ENCODE results near the gene TPRN.

The TPRN gene

DNA sequence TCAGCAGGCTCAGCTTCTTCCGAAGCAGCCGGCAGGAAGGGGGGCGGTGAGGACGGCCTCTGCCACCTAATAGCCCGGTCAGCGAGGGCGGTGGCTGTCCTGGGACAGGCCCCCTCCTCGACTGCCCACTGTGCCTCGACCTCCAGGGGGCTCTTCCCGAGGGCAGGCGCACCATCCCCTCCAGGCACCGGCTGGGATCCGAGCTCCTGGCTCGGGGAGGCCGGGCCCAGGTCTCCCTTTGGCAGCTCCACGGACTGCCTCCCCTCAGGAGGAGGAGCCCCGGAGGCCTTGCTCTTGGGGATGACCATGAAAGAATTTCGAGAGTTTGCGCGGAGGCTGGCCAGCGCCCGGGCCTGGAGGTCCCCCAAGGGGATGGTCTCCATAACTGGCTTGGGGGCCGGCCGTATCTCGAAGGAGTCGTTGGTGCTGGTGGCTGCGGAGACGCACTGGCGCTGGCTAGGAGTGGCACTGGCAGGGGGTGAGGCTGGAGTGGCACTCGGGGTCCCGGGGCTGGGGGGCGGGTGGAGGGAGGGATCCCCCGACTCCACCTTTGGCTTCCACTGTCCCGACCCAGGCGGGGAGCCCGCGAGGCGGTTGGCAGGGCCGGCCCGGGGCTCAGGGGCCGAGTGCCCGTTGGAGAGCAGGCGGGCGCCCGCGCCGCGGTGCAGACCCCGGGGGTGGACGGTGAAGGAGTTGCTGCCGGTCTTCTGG is 975 bp downstream of the TPRN start:
- no peaks in the 10 kb centered on the region for H3K9me3 ChIP-seq (ENCODE audit: control insufficient read depth in 2 of 2, low read length in 2 of 2)
- H3K9ac ChIP-seq (ENCODE audit: low read length in 2 of 2): peak overlapping the region in 1 of 2 donors; percentile 13
- peaks cover 50% of the 10 kb centered on the region for H3K4me1 ChIP-seq (ENCODE audit: control insufficient read depth, insufficient read depth, low read length)
- H3K27me3 ChIP-seq (ENCODE audit: control insufficient read depth in 1 of 2, insufficient read depth in 2 of 2, low read length in 2 of 2): no peaks in the 10 kb centered on the region
- H3K4me3 ChIP-seq (ENCODE audit: low read length in 2 of 2): peak overlapping the region in 1 of 2 donors; percentile 60
- H3K36me3 ChIP-seq (ENCODE audit: control insufficient read depth in 2 of 2, insufficient read depth in 2 of 2, low read length in 2 of 2): no peaks in the 10 kb centered on the region
- H3K27ac ChIP-seq (ENCODE audit: low read length): no peak overlapping the region

DNA sequence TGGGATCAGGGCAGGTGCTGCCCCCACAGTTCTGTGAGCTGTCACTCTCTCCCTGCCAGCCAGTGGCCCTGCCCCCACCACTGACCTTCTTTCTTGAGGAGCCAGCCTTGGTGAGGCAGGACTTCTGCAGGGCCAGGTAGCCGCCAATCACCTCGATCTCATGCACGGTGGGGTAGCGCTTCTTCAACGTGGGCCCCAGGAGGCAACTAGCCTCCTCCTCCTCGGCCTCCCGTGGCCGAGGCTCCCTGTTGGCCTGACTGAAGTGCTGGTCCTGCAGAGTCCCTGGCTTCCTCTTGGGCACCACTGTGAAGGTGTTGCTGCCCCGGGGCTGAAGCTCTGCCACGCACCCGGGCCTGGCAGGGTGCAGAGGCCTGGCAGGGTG is 1.6 kb downstream of the TPRN start:
- no peaks in the 10 kb centered on the region for H3K36me3 ChIP-seq (ENCODE audit: control insufficient read depth in 2 of 2, insufficient read depth in 2 of 2, low read length in 2 of 2)
- no peaks in the 10 kb centered on the region for H3K9me3 ChIP-seq (ENCODE audit: control insufficient read depth in 2 of 2, low read length in 2 of 2)
- H3K4me1 ChIP-seq (ENCODE audit: control insufficient read depth, insufficient read depth, low read length): peaks cover 44% of the 10 kb centered on the region
- H3K27me3 ChIP-seq (ENCODE audit: control insufficient read depth in 1 of 2, insufficient read depth in 2 of 2, low read length in 2 of 2): no peaks in the 10 kb centered on the region
- H3K27ac ChIP-seq (ENCODE audit: low read length): no peak overlapping the region
- H3K9ac ChIP-seq (ENCODE audit: low read length in 2 of 2): peak overlapping the region in 1 of 2 donors; percentile 51
- H3K4me3 ChIP-seq (ENCODE audit: low read length in 2 of 2): peak overlapping the region in 1 of 2 donors; percentile 60

- H3K4me1 ChIP-seq (ENCODE audit: control insufficient read depth, insufficient read depth, low read length): peaks cover 38% of the 10 kb centered on the region
- H3K9me3 ChIP-seq (ENCODE audit: control insufficient read depth in 2 of 2, low read length in 2 of 2): no peaks in the 10 kb centered on the region
- no peaks in the 10 kb centered on the region for H3K27me3 ChIP-seq (ENCODE audit: control insufficient read depth in 1 of 2, insufficient read depth in 2 of 2, low read length in 2 of 2)
- H3K27ac ChIP-seq (ENCODE audit: low read length): no peak overlapping the region
- peak overlapping the region in 1 of 2 donors; percentile 60 for H3K4me3 ChIP-seq (ENCODE audit: low read length in 2 of 2)
- peak overlapping the region in 1 of 2 donors; percentile 51 for H3K9ac ChIP-seq (ENCODE audit: low read length in 2 of 2)
- no peaks in the 10 kb centered on the region for H3K36me3 ChIP-seq (ENCODE audit: control insufficient read depth in 2 of 2, insufficient read depth in 2 of 2, low read length in 2 of 2)
Measured at GRCh38 chr9:137198051-137198901, 2.3 kb downstream of the TPRN start.

DNA sequence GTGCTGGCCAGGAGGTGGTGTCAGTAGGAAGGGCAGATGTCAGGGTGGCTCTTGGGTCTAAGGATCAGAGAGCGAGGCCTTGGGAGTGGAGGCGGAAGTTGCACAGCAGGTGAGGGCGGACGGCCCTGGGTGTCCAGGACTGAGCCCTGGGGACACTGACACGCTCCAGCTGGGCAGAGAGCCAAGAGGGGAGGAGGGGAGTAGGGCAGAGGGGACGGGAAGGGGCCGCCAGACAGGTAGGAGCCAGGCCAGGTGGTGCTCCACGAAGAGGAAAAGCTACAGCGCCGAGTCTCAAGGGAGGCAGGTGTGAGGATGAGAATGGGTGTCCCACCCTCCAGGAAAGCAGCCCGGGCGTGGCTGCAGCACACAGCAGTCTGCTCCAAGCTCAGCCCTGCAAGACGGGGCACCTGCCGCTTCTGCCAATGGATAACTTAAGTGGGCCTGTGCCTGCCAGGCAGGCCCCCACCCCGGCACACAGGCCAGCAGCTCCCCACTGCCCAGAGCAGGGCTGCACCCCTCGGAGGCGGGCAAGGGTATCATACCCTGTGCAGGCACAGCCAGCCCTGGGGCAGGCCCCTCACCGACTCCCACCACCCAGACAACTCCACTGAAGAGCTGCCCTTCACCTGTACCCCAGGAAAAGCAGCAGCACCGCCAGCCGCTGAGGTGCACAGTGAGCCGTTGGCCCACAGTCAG is 4.9 kb downstream of the TPRN start:
- H3K36me3 ChIP-seq (ENCODE audit: control insufficient read depth in 2 of 2, insufficient read depth in 2 of 2, low read length in 2 of 2): peaks cover 0 to 2% of the 10 kb centered on the region in 2 donors
- no peaks in the 10 kb centered on the region for H3K9me3 ChIP-seq (ENCODE audit: control insufficient read depth in 2 of 2, low read length in 2 of 2)
- peaks cover 36% of the 10 kb centered on the region for H3K4me1 ChIP-seq (ENCODE audit: control insufficient read depth, insufficient read depth, low read length)
- no peaks in the 10 kb centered on the region for H3K27me3 ChIP-seq (ENCODE audit: control insufficient read depth in 1 of 2, insufficient read depth in 2 of 2, low read length in 2 of 2)
- H3K4me3 ChIP-seq (ENCODE audit: low read length in 2 of 2): no peak overlapping the region
- H3K9ac ChIP-seq (ENCODE audit: low read length in 2 of 2): no peak overlapping the region
- H3K27ac ChIP-seq (ENCODE audit: low read length): no peak overlapping the region

DNA sequence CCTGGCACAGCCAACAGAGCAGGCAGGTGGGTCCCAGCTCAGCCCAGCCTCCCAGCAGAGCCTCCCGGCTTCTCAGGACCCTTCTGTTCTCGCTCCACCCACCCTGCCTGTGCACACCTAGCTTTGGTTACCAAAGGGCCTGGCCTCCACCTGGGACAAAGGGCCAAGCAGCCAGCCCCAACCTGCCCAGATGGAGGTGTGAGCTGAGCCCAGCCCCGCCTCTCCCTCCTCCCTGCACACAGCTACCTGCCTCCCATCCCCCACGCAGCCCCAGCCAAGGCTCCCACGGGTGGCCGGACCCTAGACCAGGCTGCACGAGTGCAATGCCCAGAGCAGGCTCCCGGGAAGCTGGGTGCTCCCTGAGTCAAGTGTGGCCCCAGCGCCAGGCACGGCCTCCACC is 5.6 kb downstream of the TPRN start:
- H3K4me3 ChIP-seq (ENCODE audit: low read length in 2 of 2): no peak overlapping the region
- no peak overlapping the region for H3K27ac ChIP-seq (ENCODE audit: low read length)
- H3K9ac ChIP-seq (ENCODE audit: low read length in 2 of 2): no peak overlapping the region
- no peaks in the 10 kb centered on the region for H3K27me3 ChIP-seq (ENCODE audit: control insufficient read depth in 1 of 2, insufficient read depth in 2 of 2, low read length in 2 of 2)
- H3K4me1 ChIP-seq (ENCODE audit: control insufficient read depth, insufficient read depth, low read length): peaks cover 43% of the 10 kb centered on the region
- H3K9me3 ChIP-seq (ENCODE audit: control insufficient read depth in 2 of 2, low read length in 2 of 2): no peaks in the 10 kb centered on the region
- H3K36me3 ChIP-seq (ENCODE audit: control insufficient read depth in 2 of 2, insufficient read depth in 2 of 2, low read length in 2 of 2): peaks cover 2 to 4% of the 10 kb centered on the region in 2 donors

GRCh38 chr9:137194388-137194787 is 6.2 kb downstream of the TPRN start:
- Histone ChIP-seq H3K27ac (ENCODE audit: low read length) (no peak overlapping the region), H3K4me1 (ENCODE audit: control insufficient read depth, insufficient read depth, low read length) (peaks cover 43% of the 10 kb centered on the region), H3K9me3 (ENCODE audit: control insufficient read depth in 2 of 2, low read length in 2 of 2) (no peaks in the 10 kb centered on the region), H3K9ac (ENCODE audit: low read length in 2 of 2) (no peak overlapping the region), H3K36me3 (ENCODE audit: control insufficient read depth in 2 of 2, insufficient read depth in 2 of 2, low read length in 2 of 2) (peaks cover 2 to 5% of the 10 kb centered on the region in 2 donors), H3K4me3 (ENCODE audit: low read length in 2 of 2) (no peak overlapping the region), H3K27me3 (ENCODE audit: control insufficient read depth in 1 of 2, insufficient read depth in 2 of 2, low read length in 2 of 2) (no peaks in the 10 kb centered on the region)

DNA sequence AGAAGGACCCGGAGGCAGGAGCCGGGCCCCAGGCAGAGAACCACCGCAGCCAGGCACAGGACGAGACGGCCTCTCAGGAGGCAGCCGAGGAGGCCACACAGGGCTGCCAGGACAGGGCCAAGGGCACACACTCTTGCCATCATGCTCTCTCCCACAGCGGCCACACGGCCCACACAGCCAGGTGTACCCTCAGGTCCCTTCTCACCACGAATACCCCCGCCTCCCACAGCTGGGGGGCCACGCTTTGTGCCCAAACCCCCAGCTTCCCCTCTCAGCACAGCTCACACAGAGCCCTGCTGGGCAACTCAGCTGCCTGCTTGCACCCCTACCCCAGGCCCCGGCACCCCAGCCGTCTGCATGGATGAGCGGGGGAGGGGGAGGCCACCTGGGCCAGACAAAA is 6.8 kb downstream of the TPRN start:
- H3K4me1 ChIP-seq (ENCODE audit: control insufficient read depth, insufficient read depth, low read length): peaks cover 42% of the 10 kb centered on the region
- no peak overlapping the region for H3K9ac ChIP-seq (ENCODE audit: low read length in 2 of 2)
- no peaks in the 10 kb centered on the region for H3K9me3 ChIP-seq (ENCODE audit: control insufficient read depth in 2 of 2, low read length in 2 of 2)
- peaks cover 2 to 5% of the 10 kb centered on the region in 2 donors for H3K36me3 ChIP-seq (ENCODE audit: control insufficient read depth in 2 of 2, insufficient read depth in 2 of 2, low read length in 2 of 2)
- H3K27me3 ChIP-seq (ENCODE audit: control insufficient read depth in 1 of 2, insufficient read depth in 2 of 2, low read length in 2 of 2): no peaks in the 10 kb centered on the region
- no peak overlapping the region for H3K4me3 ChIP-seq (ENCODE audit: low read length in 2 of 2)
- no peak overlapping the region for H3K27ac ChIP-seq (ENCODE audit: low read length)

GRCh38 chr9:137192859-137193258 is 7.7 kb downstream of the TPRN start:
- Histone ChIP-seq H3K9ac (ENCODE audit: low read length in 2 of 2) (no peak overlapping the region), H3K36me3 (ENCODE audit: control insufficient read depth in 2 of 2, insufficient read depth in 2 of 2, low read length in 2 of 2) (peaks cover 2 to 5% of the 10 kb centered on the region in 2 donors), H3K27ac (ENCODE audit: low read length) (no peak overlapping the region), H3K4me3 (ENCODE audit: low read length in 2 of 2) (no peak overlapping the region), H3K27me3 (ENCODE audit: control insufficient read depth in 1 of 2, insufficient read depth in 2 of 2, low read length in 2 of 2) (no peaks in the 10 kb centered on the region), H3K4me1 (ENCODE audit: control insufficient read depth, insufficient read depth, low read length) (peaks cover 36% of the 10 kb centered on the region), H3K9me3 (ENCODE audit: control insufficient read depth in 2 of 2, low read length in 2 of 2) (no peaks in the 10 kb centered on the region)

DNA sequence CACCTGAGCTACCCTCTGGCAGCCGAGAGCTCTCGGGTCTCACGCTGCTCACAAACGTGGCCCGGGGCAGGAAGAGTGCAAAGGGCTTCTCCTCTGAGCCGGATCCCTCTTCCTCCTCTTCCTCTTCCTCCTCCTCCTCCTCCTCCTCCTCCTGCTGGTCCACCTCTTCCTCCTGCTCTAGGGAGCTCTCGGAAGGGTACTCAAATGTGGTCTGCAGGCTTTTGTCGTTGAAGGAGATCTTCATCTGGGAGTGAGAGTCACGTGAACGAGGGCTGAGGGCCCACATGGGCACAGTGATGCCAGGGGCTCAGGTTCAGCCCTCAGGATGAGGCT is 8.1 kb downstream of the TPRN start:
- Histone ChIP-seq H3K36me3 (ENCODE audit: control insufficient read depth in 2 of 2, insufficient read depth in 2 of 2, low read length in 2 of 2) (peaks cover 2 to 5% of the 10 kb centered on the region in 2 donors), H3K9ac (ENCODE audit: low read length in 2 of 2) (no peak overlapping the region), H3K9me3 (ENCODE audit: control insufficient read depth in 2 of 2, low read length in 2 of 2) (no peaks in the 10 kb centered on the region), H3K4me1 (ENCODE audit: control insufficient read depth, insufficient read depth, low read length) (peaks cover 36% of the 10 kb centered on the region), H3K27ac (ENCODE audit: low read length) (no peak overlapping the region), H3K4me3 (ENCODE audit: low read length in 2 of 2) (no peak overlapping the region), H3K27me3 (ENCODE audit: control insufficient read depth in 1 of 2, insufficient read depth in 2 of 2, low read length in 2 of 2) (no peaks in the 10 kb centered on the region)

DNA sequence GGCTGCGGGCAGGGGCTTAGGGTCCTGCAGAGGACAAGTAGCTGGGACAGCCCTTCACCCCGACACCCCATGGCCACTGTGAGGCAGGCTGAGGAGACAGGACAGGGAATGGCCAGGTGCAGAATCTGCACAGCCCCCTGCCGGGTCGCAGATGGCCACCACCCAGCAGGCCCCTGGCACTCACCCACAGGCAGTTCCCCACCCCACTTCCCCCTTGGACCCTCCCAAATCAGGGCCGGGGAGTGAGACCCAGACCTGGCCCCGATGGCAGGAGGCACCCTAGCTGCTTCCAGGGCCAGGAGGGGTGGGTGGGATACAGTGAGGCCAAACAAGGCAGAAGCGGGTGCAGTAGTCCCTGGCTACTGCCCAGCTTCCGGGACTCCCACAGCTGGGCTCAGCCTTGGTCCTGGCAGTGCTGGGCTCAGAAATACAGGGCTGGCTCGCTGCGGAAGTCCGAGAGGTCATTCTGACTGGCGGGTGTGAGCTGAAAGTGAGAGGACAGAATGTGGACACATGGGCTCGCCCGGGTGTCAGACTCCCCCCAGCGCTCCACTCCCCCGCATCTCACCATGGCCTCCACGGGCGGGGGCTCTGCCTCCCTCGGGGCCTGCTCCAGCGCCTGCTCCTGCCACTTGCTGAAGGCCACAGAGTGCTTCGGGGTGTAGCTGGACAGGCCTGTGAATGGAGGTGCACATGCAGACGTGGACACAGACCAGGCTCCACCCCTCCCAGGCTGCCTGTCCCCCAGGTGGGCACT is 8.7 kb downstream of the TPRN start:
- H3K4me1 ChIP-seq (ENCODE audit: control insufficient read depth, insufficient read depth, low read length): peaks cover 40% of the 10 kb centered on the region
- H3K36me3 ChIP-seq (ENCODE audit: control insufficient read depth in 2 of 2, insufficient read depth in 2 of 2, low read length in 2 of 2): peaks cover 6 to 7% of the 10 kb centered on the region in 2 donors
- H3K27me3 ChIP-seq (ENCODE audit: control insufficient read depth in 1 of 2, insufficient read depth in 2 of 2, low read length in 2 of 2): no peaks in the 10 kb centered on the region
- no peak overlapping the region for H3K4me3 ChIP-seq (ENCODE audit: low read length in 2 of 2)
- no peak overlapping the region for H3K27ac ChIP-seq (ENCODE audit: low read length)
- H3K9ac ChIP-seq (ENCODE audit: low read length in 2 of 2): no peak overlapping the region
- no peaks in the 10 kb centered on the region for H3K9me3 ChIP-seq (ENCODE audit: control insufficient read depth in 2 of 2, low read length in 2 of 2)

Data from stomach smooth muscle (tissue), 2 donors.